Central memory CD4-positive, alpha-beta T cell (primary cell): ENCODE data around the gene PAXX.

Source experiments
- DNase-seq: peaks from one replicate; pipeline ENCODE4 v3.0.0; 2022

Gene PAXX

GRCh38 chr9:136953771-136954269 lies 38.4 kb upstream of the PAXX start:
- DNase-seq: no peak

- DNase-seq: no peak
These were observed 37.7 kb upstream of the PAXX start for GRCh38 chr9:136954270-136955083.

GRCh38 chr9:136955202-136955942 lies 36.9 kb upstream of the PAXX start:
- no peak for DNase-seq

- no peak for DNase-seq
These were observed 36.3 kb upstream of the PAXX start for GRCh38 chr9:136955943-136956335.

GRCh38 chr9:136956604-136957003 lies 35.6 kb upstream of the PAXX start:
- DNase-seq: no peak

GRCh38 chr9:136957461-136957860 lies 34.8 kb upstream of the PAXX start:
- DNase-seq: no peak

GRCh38 chr9:136957901-136958300 lies 34.3 kb upstream of the PAXX start:
- DNase-seq: no peak

GRCh38 chr9:136958473-136958872 lies 33.7 kb upstream of the PAXX start:
- DNase-seq: no peak

GRCh38 chr9:136958898-136959850 lies 33.0 kb upstream of the PAXX start:
- DNase-seq: no peak

GRCh38 chr9:136960212-136960937 lies 31.8 kb upstream of the PAXX start:
- peak; percentile 46 for DNase-seq

GRCh38 chr9:136960938-136961275 lies 31.3 kb upstream of the PAXX start:
- no peak for DNase-seq

GRCh38 chr9:136961279-136962065 lies 30.8 kb upstream of the PAXX start:
- no peak for DNase-seq

GRCh38 chr9:136962163-136962562 lies 30.1 kb upstream of the PAXX start:
- DNase-seq: no peak

- DNase-seq: no peak
These were observed 29.4 kb upstream of the PAXX start for GRCh38 chr9:136962701-136963248.

- DNase-seq: no peak
These were observed 28.9 kb upstream of the PAXX start for GRCh38 chr9:136963341-136963740.

- DNase-seq: no peak
These were observed 28.5 kb upstream of the PAXX start for GRCh38 chr9:136963751-136964150.

GRCh38 chr9:136964171-136964689 lies 28.0 kb upstream of the PAXX start:
- DNase-seq: no peak

- DNase-seq: no peak
These were observed 27.3 kb upstream of the PAXX start for GRCh38 chr9:136964833-136965422.

- peak; percentile 33 for DNase-seq
These were observed 26.3 kb upstream of the PAXX start for GRCh38 chr9:136965771-136966484.
